Ovary (tissue), 3 donors: Measurements from ENCODE around the gene GRM5.

ENCODE experiments used
- CTCF ChIP-seq, 3 donors: fragments of 450-650 bp in 2 of 3; fragments of 200-600 bp in 1 of 3; IDR thresholded peaks; one replicate each; pipeline versions ENCODE4 v1.5.1 to v1.8.0; 2016 to 2022; ENCODE audit warnings: antibody characterized with exemption in 3 of 3, mild to moderate bottlenecking in 1 of 3
- POLR2A ChIP-seq: fragments of 450-650 bp; IDR thresholded peaks from one replicate; pipeline ENCODE4 v1.6.1; 2017; ENCODE audit warnings: antibody characterized with exemption, mild to moderate bottlenecking, moderate library complexity
- donor health status: DM: no; HTN: no; CAD: no.

- TF ChIP-seq CTCF (IDR thresholded peaks at IDR 0.05), result no peak
- TF ChIP-seq POLR2A, result no peak
These were observed 596.1 kb downstream of the GRM5 start for GRCh38 chr11:88469561-88470225.
